ENCODE data around the gene ZNF224. TPM values are rescaled to one million over a fixed set of nuclear protein-coding genes. Genes with fewer than 3 reads are reported as not detected.

Gene ZNF224
- total RNA-seq, 1 experiment from 2014 or later, result 17.8 TPM

DNA sequence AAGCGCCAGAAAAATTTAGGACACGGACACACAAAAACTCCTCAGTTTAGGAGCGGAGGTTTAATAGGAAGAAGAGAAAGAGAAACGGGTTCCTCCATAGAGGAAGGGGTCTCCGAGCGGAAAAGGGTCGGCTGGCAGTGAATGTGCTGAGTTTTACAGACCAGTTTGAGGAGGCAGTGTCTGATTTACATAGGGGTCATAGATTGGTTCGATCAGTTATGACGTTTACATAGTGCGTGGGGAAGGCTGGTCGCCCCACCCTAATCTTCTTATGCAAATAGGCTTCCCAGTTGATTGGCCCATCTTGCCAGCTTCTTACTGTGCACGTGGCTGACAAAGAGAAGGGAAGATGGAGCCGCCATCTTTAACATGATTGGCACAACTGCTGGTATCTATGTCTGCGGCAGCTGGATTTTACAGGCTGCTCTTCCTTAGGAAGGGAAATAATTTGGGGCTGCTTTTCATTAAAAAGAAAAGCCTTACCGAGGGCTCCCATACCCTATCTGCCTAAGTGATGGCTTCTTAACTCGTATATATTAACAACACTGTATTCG, 17.8 kb downstream of the ZNF224 start:
- Mint-ChIP-seq H3K27me3 (ENCODE audit: insufficient read depth, unreplicated experiment) (no peaks in the 10 kb centered on the region), H3K4me3 (ENCODE audit: unreplicated experiment) (peak overlapping the region; percentile 86), H3K27ac (ENCODE audit: low read depth, unreplicated experiment) (no peak overlapping the region), H3K9me3 (ENCODE audit: unreplicated experiment) (peaks cover 20% of the 10 kb centered on the region), H3K36me3 (ENCODE audit: insufficient read depth, unreplicated experiment) (peaks cover 27% of the 10 kb centered on the region), H3K4me1 (ENCODE audit: insufficient read depth, unreplicated experiment) (peaks cover 6% of the 10 kb centered on the region)
- TF ChIP-seq, protein P1, sequence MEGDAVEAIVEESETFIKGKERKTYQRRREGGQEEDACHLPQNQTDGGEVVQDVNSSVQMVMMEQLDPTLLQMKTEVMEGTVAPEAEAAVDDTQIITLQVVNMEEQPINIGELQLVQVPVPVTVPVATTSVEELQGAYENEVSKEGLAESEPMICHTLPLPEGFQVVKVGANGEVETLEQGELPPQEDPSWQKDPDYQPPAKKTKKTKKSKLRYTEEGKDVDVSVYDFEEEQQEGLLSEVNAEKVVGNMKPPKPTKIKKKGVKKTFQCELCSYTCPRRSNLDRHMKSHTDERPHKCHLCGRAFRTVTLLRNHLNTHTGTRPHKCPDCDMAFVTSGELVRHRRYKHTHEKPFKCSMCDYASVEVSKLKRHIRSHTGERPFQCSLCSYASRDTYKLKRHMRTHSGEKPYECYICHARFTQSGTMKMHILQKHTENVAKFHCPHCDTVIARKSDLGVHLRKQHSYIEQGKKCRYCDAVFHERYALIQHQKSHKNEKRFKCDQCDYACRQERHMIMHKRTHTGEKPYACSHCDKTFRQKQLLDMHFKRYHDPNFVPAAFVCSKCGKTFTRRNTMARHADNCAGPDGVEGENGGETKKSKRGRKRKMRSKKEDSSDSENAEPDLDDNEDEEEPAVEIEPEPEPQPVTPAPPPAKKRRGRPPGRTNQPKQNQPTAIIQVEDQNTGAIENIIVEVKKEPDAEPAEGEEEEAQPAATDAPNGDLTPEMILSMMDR (IDR thresholded peaks at IDR 0.05; ENCODE audit: unreplicated experiment), result no peak
- ChIA-PET POLR2A (interaction anchor here (0.7 to 5.4 kb wide), 5 partner anchors 17 to 177 kb away, joined by 3 to 42 read pairs (median 6); partner anchors contain the start of genes ZNF224, ZNF226, ZNF284 and ZNF45), CTCF (interaction anchor here (0.6 kb wide), 1 partner anchor 284 kb away, joined by 3 read pairs; no protein-coding TSS in a partner anchor)
- no peak for DNase-seq (ENCODE audit: unreplicated experiment)
- no TSS peak for BruUV-seq (replicated peaks)
- intact Hi-C loops (cut with micrococcal nuclease), result loop anchor here (5.0 kb wide), 1 partner anchor 100 kb away; the partner anchor contains the start of gene ZNF227

DNA sequence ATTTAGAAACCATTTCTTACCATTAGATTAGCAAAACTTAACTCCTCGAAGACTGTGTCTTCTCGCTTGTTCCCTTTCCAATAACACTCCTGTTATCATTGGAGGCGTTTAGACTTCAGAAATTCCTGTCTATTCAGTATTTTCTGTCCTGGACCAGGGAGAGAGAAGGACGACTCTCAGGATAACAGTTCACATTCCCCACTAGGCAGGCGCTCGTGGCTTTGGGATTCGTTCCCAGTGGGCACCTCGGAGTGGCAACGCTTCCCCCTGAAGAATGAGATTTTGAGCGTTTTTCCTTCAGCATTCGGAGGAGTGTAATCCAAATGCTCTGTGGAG, 18.6 kb downstream of the ZNF224 start:
- Mint-ChIP-seq H3K4me3 (ENCODE audit: unreplicated experiment) (peak overlapping the region; percentile 86), H3K36me3 (ENCODE audit: insufficient read depth, unreplicated experiment) (peaks cover 25% of the 10 kb centered on the region), H3K27me3 (ENCODE audit: insufficient read depth, unreplicated experiment) (no peaks in the 10 kb centered on the region), H3K4me1 (ENCODE audit: insufficient read depth, unreplicated experiment) (peaks cover 6% of the 10 kb centered on the region), H3K27ac (ENCODE audit: low read depth, unreplicated experiment) (peak overlapping the region; percentile 57), H3K9me3 (ENCODE audit: unreplicated experiment) (peaks cover 13% of the 10 kb centered on the region)
- TF ChIP-seq, protein P1 (IDR thresholded peaks at IDR 0.05; ENCODE audit: unreplicated experiment), result no peak
- POLR2A ChIA-PET, result interaction anchor here (0.6 to 5.4 kb wide), 15 partner anchors 18 to 425 kb away, joined by 3 to 42 read pairs (median 5); partner anchors contain the start of genes ZNF180, ZNF224, ZNF226 and ZNF227
- intact Hi-C loops (cut with micrococcal nuclease), result loop anchor here (1.0 to 5.0 kb wide), 4 partner anchors 18 to 192 kb away; partner anchors contain the start of genes ZNF224, ZNF227 and ZNF230
- CTCF ChIA-PET, result no interaction called here
- BruUV-seq (replicated peaks), result no TSS peak
- DNase-seq (ENCODE audit: unreplicated experiment), result no peak

DNA sequence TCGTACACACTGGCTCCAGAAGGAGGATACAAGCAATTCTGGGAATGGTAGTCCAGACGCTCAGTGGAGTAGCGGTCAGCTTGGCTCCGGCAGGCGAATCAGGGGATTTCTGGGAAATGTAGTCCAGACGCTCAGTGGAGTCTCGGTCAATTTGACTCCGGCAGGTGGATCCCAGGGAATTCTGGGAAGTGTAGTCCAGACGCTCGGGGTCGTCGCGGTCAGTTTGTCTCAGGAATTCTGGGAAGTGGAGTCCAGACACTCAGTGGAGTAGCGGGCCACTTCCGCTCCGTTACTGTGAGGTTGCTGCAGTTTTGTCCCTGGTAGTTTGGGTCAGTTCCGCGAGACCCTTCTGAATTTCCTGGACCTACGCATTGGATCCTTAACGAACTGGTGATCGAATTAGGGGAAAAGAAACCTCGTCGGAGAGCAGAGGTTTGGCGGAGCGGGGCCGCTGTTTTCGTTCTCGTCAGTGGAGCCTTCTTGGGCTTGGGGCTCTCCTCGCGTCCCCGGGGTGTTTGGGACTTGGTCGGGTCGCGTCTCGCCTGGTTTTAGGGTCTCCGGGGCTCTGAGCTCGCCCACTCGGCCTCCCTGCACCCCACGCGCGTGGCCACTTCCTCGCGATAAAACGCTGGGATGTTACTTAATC, 19.1 kb downstream of the ZNF224 start, which contains the start of gene ZNF225:
ZNF225 (plus strand) TSS at position 262 of the 646 bp plus-strand sequence. CDS start 2,429 bp downstream, outside the sequence.
- Mint-ChIP-seq H3K27ac (ENCODE audit: low read depth, unreplicated experiment) (peak within 1 kb of the TSS; percentile 57), H3K9me3 (ENCODE audit: unreplicated experiment) (peaks cover 8% of the 10 kb centered on the region), H3K27me3 (ENCODE audit: insufficient read depth, unreplicated experiment) (no peaks in the 10 kb centered on the region), H3K36me3 (ENCODE audit: insufficient read depth, unreplicated experiment) (peaks cover 23% of the 10 kb centered on the region), H3K4me1 (ENCODE audit: insufficient read depth, unreplicated experiment) (peaks cover 6% of the 10 kb centered on the region), H3K4me3 (ENCODE audit: unreplicated experiment) (peak within 1 kb of the TSS; percentile 86)
- intact Hi-C loops (cut with micrococcal nuclease), result loop anchor here (1.0 to 5.0 kb wide), 4 partner anchors 19 to 191 kb away; partner anchors contain the start of genes ZNF224, ZNF227 and ZNF230
- ChIA-PET CTCF (no interaction called here), POLR2A (interaction anchor here (0.6 to 5.4 kb wide), 20 partner anchors 14 to 424 kb away, joined by 3 to 42 read pairs (median 4); partner anchors contain the start of genes ZNF180, ZNF221, ZNF224 and ZNF226)
- DNase-seq (ENCODE audit: unreplicated experiment), result peak; percentile 99
- BruUV-seq (replicated peaks), result no TSS peak
- TF ChIP-seq, protein P1 (IDR thresholded peaks at IDR 0.05; ENCODE audit: unreplicated experiment), result no peak

Measured in MCF 10A (cell line).